ENCODE results near the gene MAPK6. TPM values are rescaled to one million over a fixed set of nuclear protein-coding genes. Genes with fewer than 3 reads are reported as not detected.

Gene MAPK6
- 10 to 100 TPM; 14.1 to 34.6 (median 22.3) TPM for total RNA-seq

DNA sequence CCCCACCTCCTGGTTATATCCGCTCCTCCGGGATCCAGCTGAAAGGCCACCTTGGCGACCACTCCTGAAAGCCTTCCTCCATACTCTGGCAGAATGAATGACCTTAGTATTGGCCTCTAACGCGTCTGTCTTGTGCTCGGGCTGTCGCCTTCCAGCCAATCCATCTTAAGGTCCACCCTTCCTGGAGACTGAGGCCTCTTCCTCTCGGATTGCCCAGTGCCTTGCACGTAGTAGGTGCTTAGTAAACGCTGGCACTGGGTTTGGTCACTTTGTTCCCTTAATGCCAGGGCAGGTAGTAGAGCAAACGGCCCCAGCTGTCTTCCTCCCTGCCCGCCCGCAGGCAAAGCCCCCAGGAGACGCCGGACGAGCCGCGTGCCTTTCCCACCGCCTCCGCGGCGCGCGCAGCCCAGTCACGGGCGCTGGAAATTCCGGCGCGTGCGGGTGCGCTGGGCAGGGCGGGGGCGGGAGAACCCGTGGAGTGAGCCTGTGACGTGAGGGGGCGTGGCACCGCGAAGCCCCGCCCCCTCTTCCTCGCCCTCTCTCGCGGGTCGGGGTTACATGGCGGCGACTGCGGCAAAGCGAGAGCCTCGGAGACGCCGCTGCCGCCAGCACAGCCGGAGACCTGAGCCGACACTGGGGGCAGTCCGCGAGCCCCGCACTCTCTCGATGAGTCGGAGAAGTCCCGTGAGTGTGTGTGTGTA lies at the start of gene MAPK6:
Gene MAPK6, plus strand, starts transcription at position 527 of the 701 bp plus-strand sequence. CDS start 27,242 bp downstream, outside the sequence.
- TF ChIP-seq, protein P1, sequence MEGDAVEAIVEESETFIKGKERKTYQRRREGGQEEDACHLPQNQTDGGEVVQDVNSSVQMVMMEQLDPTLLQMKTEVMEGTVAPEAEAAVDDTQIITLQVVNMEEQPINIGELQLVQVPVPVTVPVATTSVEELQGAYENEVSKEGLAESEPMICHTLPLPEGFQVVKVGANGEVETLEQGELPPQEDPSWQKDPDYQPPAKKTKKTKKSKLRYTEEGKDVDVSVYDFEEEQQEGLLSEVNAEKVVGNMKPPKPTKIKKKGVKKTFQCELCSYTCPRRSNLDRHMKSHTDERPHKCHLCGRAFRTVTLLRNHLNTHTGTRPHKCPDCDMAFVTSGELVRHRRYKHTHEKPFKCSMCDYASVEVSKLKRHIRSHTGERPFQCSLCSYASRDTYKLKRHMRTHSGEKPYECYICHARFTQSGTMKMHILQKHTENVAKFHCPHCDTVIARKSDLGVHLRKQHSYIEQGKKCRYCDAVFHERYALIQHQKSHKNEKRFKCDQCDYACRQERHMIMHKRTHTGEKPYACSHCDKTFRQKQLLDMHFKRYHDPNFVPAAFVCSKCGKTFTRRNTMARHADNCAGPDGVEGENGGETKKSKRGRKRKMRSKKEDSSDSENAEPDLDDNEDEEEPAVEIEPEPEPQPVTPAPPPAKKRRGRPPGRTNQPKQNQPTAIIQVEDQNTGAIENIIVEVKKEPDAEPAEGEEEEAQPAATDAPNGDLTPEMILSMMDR (IDR thresholded peaks at IDR 0.05; ENCODE audit: low read depth) = no peak

DNA sequence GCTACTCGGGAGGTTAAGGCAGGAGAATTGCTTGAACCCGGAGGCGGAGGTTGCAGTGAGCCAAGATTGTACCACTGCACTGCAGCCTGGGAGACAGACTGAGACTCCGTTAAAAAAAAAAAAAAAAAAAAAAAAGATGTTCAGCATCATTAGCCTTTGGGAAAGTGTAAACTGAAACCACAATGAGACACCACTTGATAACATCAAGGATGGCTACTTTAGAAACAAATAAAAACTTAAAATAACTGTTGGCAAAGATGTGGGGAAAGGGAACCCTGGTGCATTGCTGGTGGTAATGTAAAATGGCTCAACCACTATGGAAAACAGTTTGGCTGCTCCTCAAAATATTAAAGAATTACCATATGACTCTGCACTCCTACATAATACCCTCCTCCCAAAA lies 49.3 kb upstream of the MAPK6 start:
- TF ChIP-seq, protein P1 (IDR thresholded peaks at IDR 0.05; ENCODE audit: low read depth) = no peak

DNA sequence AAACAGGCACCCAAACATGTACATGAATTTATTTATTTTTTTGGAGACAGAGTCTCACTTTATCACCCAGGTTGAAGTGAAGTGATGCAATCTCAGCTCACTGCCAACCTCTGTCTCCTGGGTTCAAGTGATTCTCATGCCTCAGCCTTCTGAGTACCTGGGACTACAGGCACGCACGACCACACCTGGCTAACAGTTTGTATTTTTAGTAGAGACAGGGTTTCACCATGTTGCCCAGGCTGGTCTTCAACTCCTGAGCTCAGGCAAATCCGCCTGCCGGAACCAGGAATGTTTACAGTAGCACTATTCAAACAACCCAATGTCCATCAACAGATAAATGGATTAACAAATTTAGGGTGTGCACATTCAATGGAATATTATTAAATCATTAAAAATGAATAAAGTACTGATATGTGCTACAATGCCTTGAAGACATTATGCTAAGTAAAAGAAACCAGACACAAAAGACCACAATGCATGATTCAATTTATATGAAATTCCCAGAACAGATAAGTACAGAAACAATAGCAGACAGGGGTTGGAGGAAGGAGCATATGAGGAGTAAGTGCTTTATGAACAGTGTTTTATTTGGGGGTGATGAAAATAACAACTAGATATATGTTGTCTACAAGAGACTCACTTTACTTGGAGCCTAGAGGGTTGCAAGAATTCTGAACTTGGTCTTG lies 48.7 kb upstream of the MAPK6 start:
- TF ChIP-seq, protein P1 (IDR thresholded peaks at IDR 0.05; ENCODE audit: low read depth) = no peak

DNA sequence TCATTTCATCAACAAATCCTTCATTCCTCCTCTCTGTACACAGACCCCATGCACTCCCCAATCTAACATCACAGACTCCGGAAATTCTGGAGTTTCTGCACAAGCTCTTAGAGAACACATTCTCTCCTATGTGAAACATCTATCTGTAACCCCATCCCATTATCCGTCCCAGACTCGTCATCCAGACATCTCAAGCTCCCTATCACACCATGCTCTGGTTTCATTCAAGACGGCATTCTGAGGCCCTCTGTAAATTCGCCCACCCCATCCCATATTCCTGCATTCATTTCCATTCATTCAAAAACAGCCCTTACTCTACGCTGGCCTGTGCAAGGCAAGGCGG lies 48.0 kb upstream of the MAPK6 start:
- TF ChIP-seq, protein P1 (IDR thresholded peaks at IDR 0.05; ENCODE audit: low read depth) = no peak

DNA sequence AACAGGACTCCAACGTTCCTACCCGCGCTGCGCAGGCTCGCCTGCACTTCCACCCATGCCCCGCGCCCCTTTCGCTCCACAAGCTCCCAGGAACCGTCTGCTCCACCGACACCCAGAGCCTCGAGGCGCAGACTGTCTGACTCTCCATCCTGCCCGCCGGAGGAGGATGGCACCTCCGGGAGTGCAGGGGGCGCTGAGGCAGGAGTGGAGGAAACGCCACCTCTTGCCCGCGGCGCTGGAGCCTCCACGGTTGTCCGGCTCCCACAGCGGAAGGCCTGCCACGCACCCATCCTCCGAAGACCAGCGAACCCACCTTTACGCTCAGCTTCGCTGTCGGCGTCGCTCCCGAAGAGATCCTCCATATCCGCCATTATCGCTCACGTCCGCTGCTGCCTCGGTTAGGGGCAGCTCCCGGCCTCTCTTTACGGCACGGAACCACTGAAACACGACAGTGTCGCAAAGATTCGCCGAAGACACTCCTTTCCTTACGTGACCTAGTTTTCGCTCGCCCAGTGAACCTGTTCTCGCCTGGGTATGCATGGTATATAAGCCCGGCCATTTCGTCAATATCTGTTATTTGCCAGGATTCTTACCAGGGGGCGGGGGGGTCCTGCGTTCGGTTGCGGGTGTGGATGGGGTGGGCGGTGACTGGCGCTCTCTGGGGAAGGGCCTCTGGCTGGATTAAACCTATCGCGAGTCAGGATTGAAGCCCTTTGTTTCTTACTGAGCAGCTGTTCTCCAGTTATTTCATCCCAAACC lies 47.5 kb upstream of the MAPK6 start, which contains the start of gene LEO1:
Gene LEO1, minus strand, starts transcription at position 404 of the 759 bp plus-strand sequence. Its CDS starts 33 bp downstream, at position 371.
- TF ChIP-seq, protein P1 (IDR thresholded peaks at IDR 0.05; ENCODE audit: low read depth) = no peak

DNA sequence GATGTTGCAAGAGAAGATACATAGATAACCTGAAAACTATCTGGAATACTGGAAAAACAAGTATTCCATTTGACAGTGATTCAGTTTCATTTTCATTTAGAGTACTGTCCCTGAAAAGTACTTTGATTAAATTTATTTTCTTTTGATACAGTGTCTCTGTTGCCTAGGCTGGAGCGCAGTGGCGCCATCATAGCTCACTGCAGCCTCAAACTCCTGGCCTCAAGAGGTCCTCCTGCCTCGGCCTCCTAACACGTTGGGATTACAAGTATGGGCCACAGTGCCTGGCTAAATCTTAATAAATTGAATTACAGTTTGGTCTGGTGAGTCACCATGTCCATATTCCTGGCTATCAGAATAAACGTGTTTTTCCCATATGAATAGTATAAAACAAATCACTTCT lies 45.8 kb upstream of the MAPK6 start:
- TF ChIP-seq, protein P1 (IDR thresholded peaks at IDR 0.05; ENCODE audit: low read depth) = no peak

DNA sequence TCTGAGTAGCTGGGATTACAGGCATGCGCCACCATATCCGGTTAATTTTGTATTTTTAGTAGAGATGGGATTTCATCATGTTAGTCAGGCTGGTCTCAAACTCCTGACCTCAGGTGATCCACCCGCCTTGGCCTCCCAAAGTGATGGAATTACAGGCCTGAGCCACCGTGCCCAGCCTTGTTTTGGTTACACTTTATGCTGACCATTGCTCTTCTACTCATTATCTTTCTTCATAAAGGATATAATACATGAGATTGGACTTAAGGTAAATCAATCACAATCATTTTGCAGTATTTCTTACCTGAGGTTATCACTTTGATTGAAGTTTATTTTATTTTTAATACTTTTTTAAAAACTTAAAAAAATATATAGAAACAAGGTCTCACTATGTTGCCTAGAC lies 45.2 kb upstream of the MAPK6 start:
- TF ChIP-seq, protein P1 (IDR thresholded peaks at IDR 0.05; ENCODE audit: low read depth) = no peak

Data from subcutaneous adipose tissue (tissue), 4 donors.